DMS53 treated with DMSO at 0.1 percent for 48 hours (cell line): ENCODE measurements around the gene TVP23C.

Source experiments
- DNase-seq: peaks from one replicate; lab custom pipeline; 2025; ENCODE audit not compliant: unreplicated experiment; lab: John Stamatoyannopoulos, UW

The TVP23C gene

GRCh38 chr17:15496735-15497670, 66.3 kb downstream of the TVP23C start:
- no peak for DNase-seq

GRCh38 chr17:15494821-15495220, 68.5 kb downstream of the TVP23C start:
- DNase-seq = no peak

- DNase-seq = no peak
These were observed 69.6 kb downstream of the TVP23C start for GRCh38 chr17:15493693-15494035.

GRCh38 chr17:15492791-15493692, 70.2 kb downstream of the TVP23C start:
- DNase-seq = no peak

GRCh38 chr17:15492186-15492585, 71.1 kb downstream of the TVP23C start:
- DNase-seq = no peak

GRCh38 chr17:15490634-15491261, 72.5 kb downstream of the TVP23C start:
- DNase-seq = no peak

GRCh38 chr17:15488557-15488956, 74.7 kb downstream of the TVP23C start:
- DNase-seq = no peak

- no peak for DNase-seq
These were observed 78.2 kb downstream of the TVP23C start for GRCh38 chr17:15485045-15485444.

GRCh38 chr17:15483431-15483830, 79.9 kb downstream of the TVP23C start:
- DNase-seq = no peak

GRCh38 chr17:15482476-15482875, 80.8 kb downstream of the TVP23C start:
- no peak for DNase-seq

GRCh38 chr17:15481481-15481880, 81.8 kb downstream of the TVP23C start:
- no peak for DNase-seq

- no peak for DNase-seq
These were observed 83.1 kb downstream of the TVP23C start for GRCh38 chr17:15480204-15480603.

GRCh38 chr17:15479703-15480102, 83.6 kb downstream of the TVP23C start:
- DNase-seq = no peak

GRCh38 chr17:15478845-15479244, 84.4 kb downstream of the TVP23C start:
- DNase-seq = no peak

- no peak for DNase-seq
These were observed 87.5 kb downstream of the TVP23C start for GRCh38 chr17:15475631-15476354.

GRCh38 chr17:15472891-15473290, 90.4 kb downstream of the TVP23C start:
- DNase-seq = no peak

- no peak for DNase-seq
These were observed 92.7 kb downstream of the TVP23C start for GRCh38 chr17:15470536-15470935.

GRCh38 chr17:15469260-15469659, 94.0 kb downstream of the TVP23C start:
- DNase-seq = no peak

- DNase-seq = no peak
These were observed 95.2 kb downstream of the TVP23C start for GRCh38 chr17:15468126-15468525.

- no peak for DNase-seq
These were observed 95.7 kb downstream of the TVP23C start, which contains the start of gene CDRT4 for GRCh38 chr17:15467592-15467991. TSS of gene CDRT4 (minus strand) at chr17:15467621. CDS start at chr17:15440238, 27,383 bp downstream.

- DNase-seq = no peak
These were observed 97.2 kb downstream of the TVP23C start for GRCh38 chr17:15466131-15466530.
